Limb (tissue), 2 donors: ENCODE results near the gene LRP3.
"Not testable (repeated sequence)": the region's sequence is repeated elsewhere in the genome, so short reads cannot be mapped to it uniquely, and the experiment has no call there.

Source experiments
- DNase-seq, 2 donors: peaks; one replicate each; pipeline ENCODE4 v3.0.0-alpha.2; 2016; ENCODE audit errors: extremely low spot score in 2 of 2

The LRP3 gene

DNA sequence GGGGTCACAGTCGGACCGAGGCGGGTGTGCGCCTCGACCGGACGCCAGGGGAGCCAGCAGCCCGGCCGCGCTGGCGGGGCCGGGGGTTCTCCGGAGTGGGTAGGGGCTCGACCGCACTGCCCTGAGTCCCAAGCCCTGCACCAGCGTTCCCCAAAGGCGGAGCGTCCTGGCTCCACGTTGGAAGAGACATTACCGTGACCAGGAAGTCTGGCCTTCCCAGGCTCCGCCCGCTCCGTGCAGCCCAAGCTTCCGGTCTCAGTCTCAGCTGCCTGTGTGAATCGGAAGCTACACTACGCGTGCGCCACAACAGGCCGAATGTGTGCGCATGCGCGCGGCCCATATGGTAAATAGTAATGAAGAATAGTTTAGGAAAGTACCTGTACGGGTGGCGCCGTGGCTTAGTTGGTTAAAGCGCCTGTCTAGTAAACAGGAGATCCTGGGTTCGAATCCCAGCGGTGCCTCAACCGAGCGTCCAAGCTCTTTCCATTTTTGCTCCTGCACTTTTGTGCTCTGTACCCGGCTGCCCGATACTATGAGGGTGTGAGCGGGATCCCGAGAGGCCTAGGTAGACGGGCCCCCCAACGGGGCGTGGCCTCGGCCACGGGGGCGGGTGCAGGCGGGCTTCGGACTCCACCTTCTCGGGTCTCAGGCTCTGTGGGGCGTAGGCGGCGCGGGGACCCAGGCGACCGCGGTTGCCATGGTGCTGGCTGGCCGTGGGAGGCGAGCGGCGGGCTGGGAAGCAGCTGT, 17.3 kb upstream of the LRP3 start:
- DNase-seq: peak; percentile 96 to 100

GRCh38 chr19:33177417-33177979, 16.6 kb upstream of the LRP3 start:
- peak in 1 of 2 donors; percentile 58 for DNase-seq

DNA sequence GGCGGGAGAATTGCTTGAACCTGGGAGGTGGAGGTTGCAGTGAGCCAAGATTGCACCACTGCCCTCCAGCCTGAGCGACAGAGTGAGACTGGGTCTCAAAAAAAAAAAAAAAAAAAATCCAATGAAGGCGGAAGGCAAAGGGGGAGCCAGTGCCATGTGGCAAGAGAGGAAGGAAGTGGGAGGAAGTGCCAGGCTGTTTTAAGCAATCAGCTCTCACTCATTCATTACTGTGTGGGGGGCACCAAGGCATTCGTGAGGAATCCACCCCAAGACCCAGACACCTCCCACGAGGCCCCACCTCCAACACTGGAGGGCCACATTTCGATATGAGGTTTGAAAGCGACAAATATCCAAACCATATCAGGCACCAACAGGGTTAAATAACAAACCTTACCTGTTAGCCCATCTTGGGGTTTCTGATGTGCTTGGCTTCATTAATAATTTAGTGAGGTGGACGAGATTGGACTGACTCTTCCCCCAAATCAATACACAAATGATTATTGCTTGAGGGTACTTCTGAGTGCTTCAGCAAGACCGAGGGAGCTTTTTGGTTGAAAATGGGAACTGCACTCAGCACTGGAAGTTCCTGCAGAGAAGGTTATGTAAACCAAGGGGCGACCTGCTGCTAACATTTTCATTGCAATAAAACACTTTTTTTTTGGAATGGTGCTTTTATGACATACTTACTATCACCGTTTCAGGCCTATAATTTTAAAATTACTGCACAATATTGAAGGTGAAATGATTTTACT, 7.5 kb upstream of the LRP3 start:
- DNase-seq: no peak

- DNase-seq: no peak
Observed at GRCh38 chr19:33187183-33187540, 7.0 kb upstream of the LRP3 start.

GRCh38 chr19:33189453-33189852, 4.7 kb upstream of the LRP3 start:
- DNase-seq: no peak

- not testable (repeated sequence) for DNase-seq
Observed at GRCh38 chr19:33191092-33191491, 3.0 kb upstream of the LRP3 start.

GRCh38 chr19:33191501-33191900, 2.6 kb upstream of the LRP3 start:
- DNase-seq: peak in 1 of 2 donors; percentile 21

GRCh38 chr19:33192010-33192409, 2.1 kb upstream of the LRP3 start:
- DNase-seq: peak in 1 of 2 donors; percentile 29

DNA sequence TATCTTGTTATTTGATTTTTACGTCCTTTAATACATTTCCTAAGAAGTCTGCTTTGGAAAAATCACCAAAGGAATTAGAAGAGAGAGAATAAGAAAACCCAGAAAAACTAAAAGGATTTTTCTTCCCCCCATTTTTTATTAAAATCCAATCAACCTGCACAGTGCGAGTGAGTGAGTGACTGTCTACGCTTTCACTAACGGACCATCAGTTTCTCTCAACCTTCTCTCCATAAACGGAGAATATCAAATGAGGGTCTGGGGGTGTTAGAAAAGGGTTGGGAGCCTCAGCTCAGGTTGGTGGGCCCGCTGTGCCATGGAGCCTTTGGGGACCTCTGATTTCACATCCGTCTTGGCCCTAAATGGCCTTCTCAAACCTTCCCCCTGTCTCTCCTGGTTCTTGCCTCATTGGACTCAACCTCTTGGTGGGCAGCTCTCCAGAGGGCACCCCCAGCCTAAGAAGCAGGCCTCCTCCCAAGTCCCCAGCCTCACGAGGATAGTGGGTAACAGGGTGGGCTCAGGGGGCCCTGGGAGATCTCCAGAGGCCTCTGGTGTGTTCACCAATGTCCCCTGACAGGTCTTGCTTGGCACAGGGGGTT, 763 bp upstream of the LRP3 start:
- DNase-seq: peak in 1 of 2 donors; percentile 8

- no peak for DNase-seq
Observed at GRCh38 chr19:33194532-33194885, 379 bp downstream of the LRP3 start.

GRCh38 chr19:33194886-33195644, 935 bp downstream of the LRP3 start:
- DNase-seq: peak in 1 of 2 donors; percentile 61

DNA sequence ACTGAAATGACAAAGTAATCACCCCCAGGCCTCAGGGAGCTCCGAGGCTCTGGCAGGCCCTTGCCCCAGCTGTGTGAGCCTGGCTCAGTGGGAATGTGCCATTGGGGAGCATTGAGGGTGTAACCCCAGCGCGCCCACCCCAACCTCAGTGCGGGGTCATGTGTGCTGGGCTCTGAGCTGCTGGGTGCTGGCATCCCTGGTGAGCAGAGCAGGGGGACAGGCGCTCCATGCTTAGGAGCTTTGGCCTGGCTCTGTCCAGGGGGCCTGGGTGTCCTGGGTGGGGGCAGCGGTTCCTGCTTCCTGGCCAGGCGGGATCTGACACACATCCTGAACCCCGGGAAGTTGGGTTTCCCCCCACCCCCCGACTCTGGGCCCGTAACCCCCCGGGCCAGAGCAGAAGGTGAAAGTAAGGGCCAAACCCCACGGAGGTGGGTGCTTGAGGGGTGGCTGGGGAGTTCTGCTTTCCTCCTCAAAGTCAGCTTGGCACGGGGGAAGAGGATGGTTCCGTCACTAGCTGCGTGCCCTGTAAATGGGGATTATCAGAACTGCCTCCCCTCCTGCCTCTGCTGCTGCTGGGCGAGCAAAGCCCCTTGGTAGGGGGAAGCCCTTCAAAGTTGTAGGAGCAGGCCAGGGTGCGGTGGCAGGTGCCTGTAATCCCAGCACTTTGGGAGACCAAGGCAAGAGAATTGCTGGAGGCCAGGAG, 1.7 kb downstream of the LRP3 start:
- DNase-seq: no peak

DNA sequence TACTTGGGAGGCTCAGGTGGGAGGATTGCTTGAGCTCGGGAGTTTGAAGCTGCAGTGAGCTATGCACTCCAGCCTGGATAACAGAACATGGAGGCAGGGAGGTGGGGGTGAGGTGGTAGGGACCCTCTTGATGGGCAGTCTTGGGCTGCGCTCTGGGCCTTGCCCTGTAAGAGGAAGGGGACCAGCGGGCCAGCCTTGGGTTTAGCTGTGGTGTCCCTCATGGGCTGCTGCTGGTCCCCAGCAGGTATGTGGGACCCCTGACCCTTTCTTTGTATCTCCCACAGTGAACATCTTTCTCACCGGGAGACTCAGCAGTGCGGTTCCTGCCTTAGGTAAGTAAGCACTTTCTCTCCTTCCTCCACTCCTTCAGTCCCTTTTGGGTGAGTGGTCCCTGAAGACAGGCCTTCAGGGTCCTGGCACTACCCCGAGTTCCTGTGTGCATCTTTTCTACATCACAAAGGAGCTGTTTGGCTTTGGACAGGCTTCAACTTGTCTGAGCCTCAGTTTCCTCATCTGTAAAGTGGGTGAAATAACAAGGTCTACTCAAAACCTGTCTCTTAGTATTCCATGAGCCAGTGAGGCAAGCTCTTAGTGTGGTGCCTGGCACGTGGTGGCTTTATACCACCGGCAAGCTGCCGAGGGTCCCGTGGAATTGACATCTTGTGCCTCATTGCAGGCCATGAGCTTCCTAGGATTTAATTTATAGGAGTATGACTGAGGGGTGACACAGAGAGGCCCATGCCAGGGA, 2.5 kb downstream of the LRP3 start:
- no peak for DNase-seq

DNA sequence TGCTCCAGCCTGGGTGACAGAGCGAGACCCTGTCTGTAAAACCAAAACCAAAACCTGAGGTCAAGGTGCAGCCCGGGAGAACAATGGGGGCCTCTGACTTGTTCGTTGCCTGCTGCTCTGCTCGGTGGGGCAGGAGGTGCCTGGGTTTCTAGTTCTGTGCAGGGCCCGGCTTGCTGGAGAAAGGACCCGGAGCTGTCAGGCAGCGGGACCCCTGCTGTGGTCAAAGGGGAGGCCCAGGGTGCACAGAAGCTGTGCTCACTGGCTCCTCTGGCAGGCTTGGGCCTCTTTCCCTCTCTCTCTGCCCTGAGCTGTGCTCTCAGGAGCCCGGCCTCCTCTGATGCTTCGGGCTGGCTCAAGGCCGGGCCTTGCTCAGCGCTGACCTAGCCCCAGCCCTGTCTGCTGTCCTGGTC, 3.5 kb downstream of the LRP3 start:
- DNase-seq: no peak

DNA sequence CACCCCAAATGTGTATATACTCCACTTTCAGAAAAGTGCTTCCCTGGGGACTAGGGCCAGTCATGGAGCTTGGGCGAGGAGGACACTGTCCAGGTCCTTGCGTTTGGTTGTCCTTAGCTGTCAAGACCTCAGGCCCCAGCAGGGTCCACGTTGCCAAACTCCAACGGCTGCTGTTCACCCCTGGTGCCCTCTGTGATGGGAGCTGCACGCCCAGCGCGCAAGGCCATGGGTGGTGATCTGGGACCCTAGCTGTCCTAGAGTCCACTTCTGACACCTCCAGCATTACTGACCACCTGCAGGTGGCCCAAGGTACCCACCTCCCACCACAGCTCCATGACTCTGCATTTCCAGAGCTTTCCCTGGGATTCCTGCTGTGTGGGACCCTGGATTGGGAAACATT, 4.0 kb downstream of the LRP3 start:
- no peak for DNase-seq

- no peak for DNase-seq
Observed at GRCh38 chr19:33199441-33200265, 5.5 kb downstream of the LRP3 start.

DNA sequence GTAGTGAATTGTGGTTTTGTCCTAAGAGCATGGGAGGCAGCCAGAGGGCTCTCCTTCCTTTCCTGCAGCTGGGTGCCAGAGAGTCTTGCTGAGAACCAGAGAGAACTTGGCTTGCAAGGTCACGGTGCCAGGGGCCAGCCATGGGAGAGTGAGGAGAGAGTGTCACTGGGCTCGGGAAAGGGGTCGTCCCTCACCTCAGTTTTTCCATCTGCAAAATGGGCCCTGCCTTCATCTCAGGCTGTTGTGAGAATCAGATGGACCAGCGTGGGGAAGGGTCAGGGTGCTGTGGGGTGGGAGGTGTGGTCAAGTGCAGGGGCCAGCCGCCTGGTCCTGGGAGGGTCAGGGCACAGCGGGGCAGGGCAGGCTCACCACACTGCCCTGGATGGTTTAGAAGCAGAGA, 7.3 kb downstream of the LRP3 start:
- DNase-seq: no peak

DNA sequence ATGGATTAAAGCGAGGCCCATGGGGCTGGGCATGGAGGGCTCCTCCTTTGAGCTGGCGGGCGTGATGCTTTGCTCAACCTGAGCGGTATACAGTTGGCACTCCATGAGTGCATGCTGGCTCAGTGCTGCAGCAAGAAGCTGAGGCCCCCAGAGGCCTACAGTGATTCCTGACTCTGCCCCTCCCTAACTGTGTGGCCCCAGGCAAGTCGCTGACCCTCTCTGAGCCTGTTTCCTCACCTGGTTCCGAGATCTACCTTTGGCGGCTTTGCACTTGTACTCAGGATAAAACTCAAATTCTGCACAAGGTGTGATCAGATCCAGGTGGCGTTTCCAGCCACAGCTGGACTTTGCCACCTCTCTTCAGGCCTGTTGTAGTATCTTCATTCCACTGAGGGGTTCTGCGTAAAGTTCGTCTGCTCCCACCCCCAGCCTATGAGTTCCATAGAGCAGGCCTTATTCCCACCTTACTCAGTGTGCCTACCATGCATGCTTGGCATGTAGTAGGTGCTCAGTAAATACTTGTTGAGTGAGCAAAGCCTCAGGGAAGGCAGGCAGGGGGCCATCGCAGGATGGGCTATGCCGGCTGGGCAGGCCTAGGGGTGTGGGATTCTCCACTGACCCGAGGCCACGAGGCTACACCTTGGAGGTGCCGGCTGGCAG, 7.9 kb downstream of the LRP3 start:
- no peak for DNase-seq
